Measurements from ENCODE around the gene MAPK4.

Gene MAPK4

DNA sequence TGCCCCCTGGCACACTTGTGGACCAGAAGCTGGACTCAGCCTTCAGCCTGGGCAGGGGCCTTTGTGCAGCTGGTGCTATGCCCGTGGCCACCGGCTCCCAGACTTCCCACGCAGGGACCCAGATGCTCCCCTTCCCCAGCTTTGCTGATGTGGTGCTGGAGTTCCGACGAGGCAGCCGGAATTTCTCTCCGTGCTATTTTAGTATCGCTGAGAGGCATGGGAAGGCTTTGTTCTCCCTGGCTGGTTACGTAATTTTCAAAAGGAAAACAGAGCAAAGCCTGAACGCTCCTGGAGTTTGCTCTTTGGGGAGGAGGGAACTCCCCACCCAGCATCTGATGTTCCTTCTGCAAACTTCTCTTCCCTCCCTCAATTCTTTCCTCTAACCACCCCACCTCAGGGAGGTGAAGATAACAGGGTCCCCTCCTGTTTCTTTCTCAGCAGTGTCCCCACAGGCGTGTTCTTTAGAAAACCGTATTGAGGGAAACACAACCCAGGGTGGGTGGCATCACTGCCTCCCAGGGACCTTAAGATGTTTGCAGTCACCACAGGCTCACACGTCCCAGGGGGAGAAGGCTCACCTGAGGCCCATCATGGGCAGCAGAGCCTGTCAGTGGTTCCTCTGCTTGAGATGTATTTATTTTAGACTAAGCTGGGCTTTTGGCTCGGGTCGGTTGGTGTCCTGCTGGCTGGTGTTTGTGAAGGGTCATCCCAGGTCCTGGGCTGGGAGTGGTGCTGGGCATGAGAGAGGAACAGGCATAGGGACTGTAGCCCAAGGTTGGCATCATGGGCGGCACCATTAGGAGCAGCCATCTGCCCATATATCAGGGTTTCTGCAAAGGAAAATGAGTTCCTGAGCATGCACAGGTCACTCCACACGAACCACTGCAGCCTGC lies 95.0 kb downstream of the MAPK4 start:
- no peak for DNase-seq

GRCh38 chr18:50656396-50656795 lies 96.5 kb downstream of the MAPK4 start:
- no peak for DNase-seq

DNA sequence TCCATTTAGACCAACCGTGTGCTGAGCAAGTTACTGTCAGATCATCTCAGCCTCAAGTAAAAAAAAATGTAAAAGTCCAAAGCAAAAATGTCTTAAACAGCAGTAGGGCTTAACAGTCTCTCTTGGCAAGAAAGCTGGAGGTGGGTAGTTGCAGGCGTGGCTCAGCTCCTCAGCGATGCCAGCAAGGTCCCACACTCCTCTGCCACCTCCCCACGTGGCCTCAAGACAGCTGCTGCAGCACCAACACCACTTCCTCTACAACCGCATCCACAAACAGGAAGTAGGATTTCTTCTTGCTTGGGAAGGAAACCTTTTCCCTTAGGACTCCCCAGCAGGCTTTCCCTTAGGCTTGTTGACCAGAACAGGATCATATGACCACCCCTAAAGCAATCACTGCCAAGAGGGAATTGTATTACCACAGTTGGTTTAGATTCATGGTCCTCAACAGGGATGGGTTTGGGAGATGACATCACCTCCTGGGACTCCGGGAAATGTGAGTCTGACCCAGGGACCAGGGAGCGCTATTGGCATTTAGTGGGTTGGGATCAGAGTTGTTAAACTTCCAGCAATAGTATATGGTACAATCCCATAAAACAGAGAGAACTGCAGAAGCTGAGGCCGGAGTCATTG lies 97.1 kb downstream of the MAPK4 start:
- DNase-seq: no peak

DNA sequence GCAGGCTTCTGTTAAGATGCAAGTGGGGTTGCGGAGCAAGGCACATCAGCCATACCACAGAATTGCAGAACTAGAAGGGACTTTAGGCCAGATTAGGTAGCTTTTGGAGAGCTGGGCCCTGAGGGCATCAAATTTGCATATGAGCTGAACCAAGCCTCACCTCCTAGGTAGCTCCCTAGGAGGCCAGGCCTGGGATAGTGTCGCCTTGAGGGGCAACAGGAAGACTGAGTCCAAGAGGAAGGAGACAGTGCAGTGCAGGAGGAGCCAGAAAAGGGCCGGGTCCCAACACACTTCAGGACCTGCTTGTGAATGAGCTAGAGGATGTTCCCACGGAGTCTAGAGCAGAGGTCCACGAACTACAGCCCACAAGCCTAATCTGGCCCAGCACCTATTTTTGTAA lies 98.7 kb downstream of the MAPK4 start:
- DNase-seq: no peak

GRCh38 chr18:50659091-50660003 lies 99.5 kb downstream of the MAPK4 start:
- peak; percentile 42 for DNase-seq

DNA sequence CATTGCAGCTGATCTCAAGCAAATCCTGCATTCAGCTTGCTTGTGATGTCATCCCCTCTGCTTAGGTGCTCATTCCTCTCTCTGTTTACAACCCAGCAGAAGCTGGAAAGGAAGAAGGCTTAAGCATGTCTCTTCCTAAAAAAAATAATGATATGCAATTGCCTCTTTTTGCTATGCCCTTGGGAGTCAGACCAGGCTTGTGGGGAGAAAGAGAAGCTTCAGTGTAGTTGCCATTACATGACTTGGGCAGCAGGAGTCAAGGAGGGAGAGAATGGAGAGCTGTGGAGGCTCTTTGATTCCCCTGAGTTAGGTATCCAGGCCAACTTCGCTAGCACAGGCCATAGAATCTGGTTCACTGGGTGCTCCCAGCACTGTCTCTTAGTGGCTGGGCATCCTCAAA lies 101.1 kb downstream of the MAPK4 start:
- DNase-seq: no peak

DNA sequence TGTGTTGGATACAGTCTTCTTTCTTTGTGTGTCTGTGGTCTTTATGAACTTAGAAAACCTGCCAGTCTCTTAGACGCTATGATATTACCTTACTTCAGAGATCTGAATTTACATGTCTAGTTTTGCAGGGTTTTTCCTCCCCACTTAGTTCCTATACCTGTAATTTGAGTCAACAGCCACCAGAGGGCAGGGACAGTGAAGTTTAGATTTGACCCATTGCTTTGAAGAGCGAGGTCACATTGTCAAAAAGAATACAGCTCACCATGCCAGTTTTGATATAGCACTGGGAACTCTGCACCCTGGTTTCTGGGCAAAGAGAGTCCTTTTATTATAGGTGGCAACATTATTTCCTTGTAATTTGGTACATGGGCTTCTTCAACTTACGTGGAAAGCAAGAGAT lies 102.3 kb downstream of the MAPK4 start:
- no peak for DNase-seq

DNA sequence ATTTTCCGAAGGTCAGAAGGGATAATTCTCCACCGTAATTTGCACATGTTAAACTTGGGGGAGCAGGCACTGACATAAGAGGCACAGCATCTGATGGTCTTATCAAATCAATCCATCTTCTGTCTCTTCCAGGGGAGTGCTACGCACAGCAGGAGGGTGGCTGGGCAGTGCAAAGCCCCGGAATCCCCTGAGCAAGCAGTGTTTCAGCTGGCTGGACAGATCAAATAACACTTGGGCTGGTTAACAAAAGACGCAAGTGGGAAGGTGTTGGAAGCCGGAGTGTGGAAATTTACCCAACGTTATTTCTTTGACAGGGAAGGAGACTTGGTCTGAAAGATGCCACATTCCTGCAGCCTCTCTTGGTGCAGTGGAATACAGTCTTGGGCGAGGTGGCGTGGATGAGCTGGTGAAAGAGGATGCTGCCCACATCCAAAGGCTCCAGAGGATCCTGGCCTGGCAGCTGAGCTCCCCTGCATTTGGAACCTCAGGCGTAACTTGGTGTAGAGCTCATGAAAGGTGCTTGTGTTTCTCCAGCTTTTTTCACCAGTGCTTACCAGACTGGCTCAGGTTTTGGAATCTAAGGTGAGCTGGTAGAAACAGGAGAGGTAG lies 103.0 kb downstream of the MAPK4 start:
- DNase-seq: no peak

GRCh38 chr18:50663626-50664441 lies 103.9 kb downstream of the MAPK4 start:
- no peak for DNase-seq

DNA sequence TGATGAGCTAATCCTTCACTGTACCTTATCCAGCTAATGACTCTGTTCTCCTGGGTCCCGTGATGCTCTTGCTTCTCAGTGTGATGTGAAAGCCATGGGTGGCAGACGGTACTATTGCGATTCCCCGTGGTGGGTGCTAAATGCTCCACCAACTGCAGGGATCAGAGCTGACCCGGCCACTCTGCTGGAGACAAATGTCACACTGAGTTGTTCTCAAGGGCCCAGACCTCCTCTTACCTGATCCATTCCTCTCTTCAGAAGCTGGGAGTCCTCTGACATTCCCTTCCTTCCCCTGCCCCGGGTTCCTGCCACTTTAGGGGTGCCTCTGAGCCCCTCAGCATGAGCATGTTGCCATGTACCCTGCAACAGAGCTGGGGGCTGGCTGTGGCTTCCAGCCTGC lies 105.1 kb downstream of the MAPK4 start:
- DNase-seq: no peak

- no peak for DNase-seq
These were observed 105.6 kb downstream of the MAPK4 start for GRCh38 chr18:50665519-50665918.

DNA sequence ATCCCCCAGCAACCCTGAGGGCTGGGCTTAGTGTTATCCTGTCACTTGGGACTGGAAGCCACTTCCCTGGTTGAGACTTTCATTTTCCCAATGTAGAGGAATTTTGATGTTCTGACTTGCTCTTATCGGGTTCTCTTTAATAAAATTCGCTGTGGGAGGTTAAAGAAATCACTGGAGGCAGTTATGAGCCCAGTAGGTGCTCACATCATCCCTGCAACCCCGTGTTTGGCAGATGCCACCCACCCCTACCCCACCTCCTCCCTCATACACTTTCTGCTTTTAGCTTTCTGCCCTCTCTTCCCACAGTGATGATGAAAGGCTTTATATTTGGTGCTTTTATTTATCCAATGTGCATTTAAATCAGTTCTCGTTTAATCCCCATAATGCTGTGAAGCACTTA lies 106.6 kb downstream of the MAPK4 start:
- DNase-seq: no peak

DNA sequence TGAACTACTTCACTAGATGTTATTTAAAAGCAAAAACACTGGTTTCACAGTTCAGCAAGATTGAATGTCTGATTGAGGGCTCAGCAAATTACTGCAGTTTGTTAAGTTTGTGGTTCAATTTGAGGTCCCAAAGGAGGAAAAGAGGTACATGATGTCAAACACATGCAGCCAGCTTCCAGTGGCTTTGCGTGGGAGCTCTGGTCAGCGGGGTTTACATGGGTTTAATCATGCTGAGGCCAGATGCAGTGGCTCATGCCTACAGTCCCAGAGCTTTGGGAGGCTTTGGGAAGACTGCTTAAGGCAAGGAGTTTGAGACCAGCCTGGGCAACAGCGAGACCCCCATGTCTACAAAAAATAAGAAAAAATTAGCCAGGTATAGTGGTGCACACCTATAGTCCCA lies 111.5 kb downstream of the MAPK4 start:
- no peak for DNase-seq

DNA sequence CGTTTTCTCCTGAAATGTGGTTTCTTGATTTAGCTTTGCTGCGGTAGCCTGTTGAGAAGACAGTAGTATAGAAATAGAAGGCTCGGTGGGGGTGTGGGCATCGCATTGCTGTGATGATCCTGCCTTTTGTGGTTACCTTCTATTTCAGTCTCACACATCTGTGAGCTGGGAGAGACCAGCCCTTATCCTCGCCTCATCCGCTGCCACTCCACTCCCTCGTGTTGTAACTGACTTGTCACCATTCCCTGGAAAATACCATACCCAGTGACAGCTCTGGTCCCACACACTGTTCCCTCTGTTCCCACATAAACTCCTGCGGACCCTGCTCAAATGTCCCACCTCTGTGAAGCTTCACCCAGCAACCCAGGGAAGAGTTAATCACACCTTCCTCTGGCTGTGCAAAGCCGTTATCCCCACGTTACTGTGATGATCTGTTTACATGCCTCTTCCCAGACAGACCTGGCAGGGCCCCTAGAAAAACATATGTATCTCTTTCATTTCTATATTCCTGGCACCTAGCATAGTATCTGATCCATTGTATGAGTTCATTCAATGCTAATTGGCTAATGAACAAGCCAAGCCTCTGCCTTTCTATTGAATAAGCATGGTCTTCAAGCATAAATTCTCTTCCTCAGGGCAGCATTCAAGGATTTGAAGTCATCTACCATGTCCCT lies 114.6 kb downstream of the MAPK4 start:
- DNase-seq: no peak

GRCh38 chr18:50675043-50675442 lies 115.2 kb downstream of the MAPK4 start:
- no peak for DNase-seq

- DNase-seq: no peak
These were observed 118.8 kb downstream of the MAPK4 start for GRCh38 chr18:50678651-50679050.

GRCh38 chr18:50679056-50679455 lies 119.2 kb downstream of the MAPK4 start:
- no peak for DNase-seq

- DNase-seq: no peak
These were observed 119.8 kb downstream of the MAPK4 start for GRCh38 chr18:50679656-50680055.

GRCh38 chr18:50680966-50681365 lies 121.1 kb downstream of the MAPK4 start:
- DNase-seq: no peak

- no peak for DNase-seq
These were observed 123.0 kb downstream of the MAPK4 start for GRCh38 chr18:50682852-50683251.

- DNase-seq: no peak
These were observed 126.5 kb downstream of the MAPK4 start for GRCh38 chr18:50686409-50686808.

- DNase-seq: no peak
These were observed 127.6 kb downstream of the MAPK4 start for GRCh38 chr18:50687491-50687890.
